GM21526 (cell line): ENCODE data around the gene SORCS1.

ENCODE experiments used
- ATAC-seq: cut with Tn5 transposase; IDR thresholded peaks from one replicate; pipeline ENCODE4 v1.9.1; 2021; ENCODE audit warnings: moderate library complexity; ENCODE audit not compliant: unreplicated experiment, low FRiP score

The SORCS1 gene

GRCh38 chr10:106999118-106999707 is 165.3 kb downstream of the SORCS1 start:
- ATAC-seq, result no peak

- ATAC-seq, result no peak
These were observed 166.8 kb downstream of the SORCS1 start for GRCh38 chr10:106997721-106998120.

- no peak for ATAC-seq
These were observed 168.0 kb downstream of the SORCS1 start for GRCh38 chr10:106996510-106996909.

GRCh38 chr10:106992055-106992454 is 172.5 kb downstream of the SORCS1 start:
- ATAC-seq, result no peak

- no peak for ATAC-seq
These were observed 173.4 kb downstream of the SORCS1 start for GRCh38 chr10:106991091-106991490.

GRCh38 chr10:106987362-106987761 is 177.1 kb downstream of the SORCS1 start:
- ATAC-seq, result no peak

- ATAC-seq, result no peak
These were observed 182.2 kb downstream of the SORCS1 start for GRCh38 chr10:106982268-106982667.

GRCh38 chr10:106981452-106982075 is 182.9 kb downstream of the SORCS1 start:
- no peak for ATAC-seq

GRCh38 chr10:106980495-106981451 is 183.7 kb downstream of the SORCS1 start:
- ATAC-seq, result peak; percentile 78

GRCh38 chr10:106978756-106979155 is 185.8 kb downstream of the SORCS1 start:
- ATAC-seq, result no peak

- ATAC-seq, result no peak
These were observed 190.8 kb downstream of the SORCS1 start for GRCh38 chr10:106973716-106974115.

- ATAC-seq, result no peak
These were observed 191.2 kb downstream of the SORCS1 start for GRCh38 chr10:106973288-106973687.

- no peak for ATAC-seq
These were observed 192.1 kb downstream of the SORCS1 start for GRCh38 chr10:106972381-106972780.

- no peak for ATAC-seq
These were observed 193.1 kb downstream of the SORCS1 start for GRCh38 chr10:106971411-106971831.

- ATAC-seq, result no peak
These were observed 197.1 kb downstream of the SORCS1 start for GRCh38 chr10:106967452-106967851.

GRCh38 chr10:106960812-106961211 is 203.7 kb downstream of the SORCS1 start:
- no peak for ATAC-seq

- ATAC-seq, result peak; percentile 59
These were observed 205.0 kb downstream of the SORCS1 start for GRCh38 chr10:106959521-106959920.

- no peak for ATAC-seq
These were observed 205.7 kb downstream of the SORCS1 start for GRCh38 chr10:106958589-106959361.

GRCh38 chr10:106957823-106958588 is 206.5 kb downstream of the SORCS1 start:
- no peak for ATAC-seq
